ENCODE measurements around the gene LSAMP. TPM values are rescaled to one million over a fixed set of nuclear protein-coding genes. Genes with fewer than 3 reads are reported as not detected.

The LSAMP gene
- total and polyA plus RNA-seq, 2 of the 13 experiments (the other 11 are each of a cell fraction or from before 2014, with no cell fraction given) = not detected

DNA sequence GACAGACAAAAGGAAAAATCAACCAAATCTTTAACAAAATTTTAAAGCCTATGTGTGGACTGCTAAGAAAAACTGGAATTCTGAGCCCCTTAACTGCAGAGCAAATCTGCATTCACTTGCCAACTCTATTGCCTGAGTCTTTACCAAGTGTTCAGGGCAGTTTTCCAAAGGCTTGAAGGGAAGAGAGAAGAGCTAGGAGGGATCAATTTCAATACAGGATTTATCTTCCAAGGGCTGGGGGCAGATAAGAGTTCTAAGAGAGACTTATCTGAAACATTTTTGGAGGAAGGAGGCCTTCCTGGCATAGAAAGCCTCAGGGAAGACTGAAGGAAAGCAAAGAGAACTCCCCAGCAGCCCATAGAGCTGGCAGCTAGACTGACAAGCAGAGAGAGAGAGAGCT, 31.4 kb upstream of the LSAMP start:
- H3K4me1 ChIP-seq (ENCODE audit: insufficient read depth, low read length) = no peaks in the 10 kb centered on the region
- H3K36me3 ChIP-seq (replicated peaks in 1 of 2; ENCODE audit: control insufficient read depth in 1 of 2, insufficient read depth in 2 of 2, low read length in 2 of 2) = no peaks in the 10 kb centered on the region
- H3K4me2 ChIP-seq (ENCODE audit: low read depth, low read length) = no peak overlapping the region
- DNase-seq (ENCODE audit: low spot score) (no peak), FAIRE-seq (no peak), ATAC-seq (no peak)
- TF ChIP-seq, protein P1, sequence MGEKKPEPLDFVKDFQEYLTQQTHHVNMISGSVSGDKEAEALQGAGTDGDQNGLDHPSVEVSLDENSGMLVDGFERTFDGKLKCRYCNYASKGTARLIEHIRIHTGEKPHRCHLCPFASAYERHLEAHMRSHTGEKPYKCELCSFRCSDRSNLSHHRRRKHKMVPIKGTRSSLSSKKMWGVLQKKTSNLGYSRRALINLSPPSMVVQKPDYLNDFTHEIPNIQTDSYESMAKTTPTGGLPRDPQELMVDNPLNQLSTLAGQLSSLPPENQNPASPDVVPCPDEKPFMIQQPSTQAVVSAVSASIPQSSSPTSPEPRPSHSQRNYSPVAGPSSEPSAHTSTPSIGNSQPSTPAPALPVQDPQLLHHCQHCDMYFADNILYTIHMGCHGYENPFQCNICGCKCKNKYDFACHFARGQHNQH (CRISPR knock-in tag; IDR thresholded peaks at IDR 0.05) = no peak
- TF ChIP-seq, protein P2, sequence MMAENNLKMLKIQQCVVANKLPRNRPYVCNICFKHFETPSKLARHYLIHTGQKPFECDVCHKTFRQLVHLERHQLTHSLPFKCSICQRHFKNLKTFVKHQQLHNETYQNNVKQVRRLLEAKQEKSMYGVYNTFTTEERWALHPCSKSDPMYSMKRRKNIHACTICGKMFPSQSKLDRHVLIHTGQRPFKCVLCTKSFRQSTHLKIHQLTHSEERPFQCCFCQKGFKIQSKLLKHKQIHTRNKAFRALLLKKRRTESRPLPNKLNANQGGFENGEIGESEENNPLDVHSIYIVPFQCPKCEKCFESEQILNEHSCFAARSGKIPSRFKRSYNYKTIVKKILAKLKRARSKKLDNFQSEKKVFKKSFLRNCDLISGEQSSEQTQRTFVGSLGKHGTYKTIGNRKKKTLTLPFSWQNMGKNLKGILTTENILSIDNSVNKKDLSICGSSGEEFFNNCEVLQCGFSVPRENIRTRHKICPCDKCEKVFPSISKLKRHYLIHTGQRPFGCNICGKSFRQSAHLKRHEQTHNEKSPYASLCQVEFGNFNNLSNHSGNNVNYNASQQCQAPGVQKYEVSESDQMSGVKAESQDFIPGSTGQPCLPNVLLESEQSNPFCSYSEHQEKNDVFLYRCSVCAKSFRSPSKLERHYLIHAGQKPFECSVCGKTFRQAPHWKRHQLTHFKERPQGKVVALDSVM (CRISPR knock-in tag; IDR thresholded peaks at IDR 0.05) = no peak
- TF ChIP-seq ZNF75D (CRISPR knock-in tag; IDR thresholded peaks at IDR 0.05; ENCODE audit: borderline replicate concordance) (no peak), RXRA (CRISPR knock-in tag; IDR thresholded peaks at IDR 0.05) (no peak), SRSF9 (IDR thresholded peaks at IDR 0.05; ENCODE audit: borderline replicate concordance, insufficient read depth, low read depth, low read length, poor library complexity, severe bottlenecking) (no peak), ZNF564 (CRISPR knock-in tag; IDR thresholded peaks at IDR 0.05) (no peak), ZKSCAN5 (CRISPR knock-in tag; IDR thresholded peaks at IDR 0.05) (no peak), ZNF530 (CRISPR knock-in tag; IDR thresholded peaks at IDR 0.05; ENCODE audit: low read depth) (no peak), RBM39 (IDR thresholded peaks at IDR 0.05; ENCODE audit: low read depth, low read length, poor library complexity, severe bottlenecking) (no peak)
- TF ChIP-seq, protein P3, sequence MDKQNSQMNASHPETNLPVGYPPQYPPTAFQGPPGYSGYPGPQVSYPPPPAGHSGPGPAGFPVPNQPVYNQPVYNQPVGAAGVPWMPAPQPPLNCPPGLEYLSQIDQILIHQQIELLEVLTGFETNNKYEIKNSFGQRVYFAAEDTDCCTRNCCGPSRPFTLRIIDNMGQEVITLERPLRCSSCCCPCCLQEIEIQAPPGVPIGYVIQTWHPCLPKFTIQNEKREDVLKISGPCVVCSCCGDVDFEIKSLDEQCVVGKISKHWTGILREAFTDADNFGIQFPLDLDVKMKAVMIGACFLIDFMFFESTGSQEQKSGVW (CRISPR knock-in tag; IDR thresholded peaks at IDR 0.05; ENCODE audit: borderline replicate concordance) = no peak
- TF ChIP-seq, protein P4, sequence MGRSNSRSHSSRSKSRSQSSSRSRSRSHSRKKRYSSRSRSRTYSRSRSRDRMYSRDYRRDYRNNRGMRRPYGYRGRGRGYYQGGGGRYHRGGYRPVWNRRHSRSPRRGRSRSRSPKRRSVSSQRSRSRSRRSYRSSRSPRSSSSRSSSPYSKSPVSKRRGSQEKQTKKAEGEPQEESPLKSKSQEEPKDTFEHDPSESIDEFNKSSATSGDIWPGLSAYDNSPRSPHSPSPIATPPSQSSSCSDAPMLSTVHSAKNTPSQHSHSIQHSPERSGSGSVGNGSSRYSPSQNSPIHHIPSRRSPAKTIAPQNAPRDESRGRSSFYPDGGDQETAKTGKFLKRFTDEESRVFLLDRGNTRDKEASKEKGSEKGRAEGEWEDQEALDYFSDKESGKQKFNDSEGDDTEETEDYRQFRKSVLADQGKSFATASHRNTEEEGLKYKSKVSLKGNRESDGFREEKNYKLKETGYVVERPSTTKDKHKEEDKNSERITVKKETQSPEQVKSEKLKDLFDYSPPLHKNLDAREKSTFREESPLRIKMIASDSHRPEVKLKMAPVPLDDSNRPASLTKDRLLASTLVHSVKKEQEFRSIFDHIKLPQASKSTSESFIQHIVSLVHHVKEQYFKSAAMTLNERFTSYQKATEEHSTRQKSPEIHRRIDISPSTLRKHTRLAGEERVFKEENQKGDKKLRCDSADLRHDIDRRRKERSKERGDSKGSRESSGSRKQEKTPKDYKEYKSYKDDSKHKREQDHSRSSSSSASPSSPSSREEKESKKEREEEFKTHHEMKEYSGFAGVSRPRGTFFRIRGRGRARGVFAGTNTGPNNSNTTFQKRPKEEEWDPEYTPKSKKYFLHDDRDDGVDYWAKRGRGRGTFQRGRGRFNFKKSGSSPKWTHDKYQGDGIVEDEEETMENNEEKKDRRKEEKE (IDR thresholded peaks at IDR 0.05) = no peak
- TF ChIP-seq, protein P5, sequence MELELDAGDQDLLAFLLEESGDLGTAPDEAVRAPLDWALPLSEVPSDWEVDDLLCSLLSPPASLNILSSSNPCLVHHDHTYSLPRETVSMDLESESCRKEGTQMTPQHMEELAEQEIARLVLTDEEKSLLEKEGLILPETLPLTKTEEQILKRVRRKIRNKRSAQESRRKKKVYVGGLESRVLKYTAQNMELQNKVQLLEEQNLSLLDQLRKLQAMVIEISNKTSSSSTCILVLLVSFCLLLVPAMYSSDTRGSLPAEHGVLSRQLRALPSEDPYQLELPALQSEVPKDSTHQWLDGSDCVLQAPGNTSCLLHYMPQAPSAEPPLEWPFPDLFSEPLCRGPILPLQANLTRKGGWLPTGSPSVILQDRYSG (CRISPR knock-in tag; IDR thresholded peaks at IDR 0.05) = no peak
- POLR2A ChIA-PET = no interaction called here
- no peak overlapping the region for H2AFZ ChIP-seq (ENCODE audit: low read length)
- no TSS peak for BruUV-seq (replicated peaks)
- intact Hi-C loops (cut with micrococcal nuclease; ENCODE audit: unreplicated experiment) (no loop called here), in situ Hi-C loops (cut with HindIII; ENCODE audit: extremely low pct_ligation_motif_present, low pct_unique_long_range_greater_than_20kb) (no loop called here)
- H3K79me2 ChIP-seq (ENCODE audit: insufficient read depth, low read length) = no peaks in the 10 kb centered on the region
- CTCF ChIA-PET (ENCODE audit: low intra/inter-chr PET ratio, low total read pairs) = no interaction called here
- peaks cover 29% of the 10 kb centered on the region for H3K9me3 ChIP-seq (ENCODE audit: low read length)
- no peaks in the 10 kb centered on the region for H3K27me3 ChIP-seq (ENCODE audit: control insufficient read depth in 1 of 2, insufficient read depth in 2 of 2, low read length in 2 of 2)
- no peak overlapping the region for H3K9ac ChIP-seq (ENCODE audit: insufficient read depth, low read depth, low read length)
- no peak overlapping the region for H3K27ac ChIP-seq (ENCODE audit: extremely low read length, insufficient read depth, low read length)
- no peak overlapping the region for H3K4me3 ChIP-seq (replicated peaks in 1 of 3; ENCODE audit: insufficient read depth in 1 of 3, low read depth in 2 of 3, low read length in 3 of 3)
- H4K20me1 ChIP-seq (ENCODE audit: insufficient read depth, low read length) = no peaks in the 10 kb centered on the region

Data from HepG2 (cell line).